B cell (primary cell): ENCODE data around the gene BEGAIN. TPM values are rescaled to one million over a fixed set of nuclear protein-coding genes. Genes with fewer than 3 reads are reported as not detected.

Experiments used
- ATAC-seq: fragments of 200-7000 bp; cut with Tn5 transposase; one replicate; pipeline ENCODE4 v1.10.0; 2021; ENCODE audit warnings: low read depth, mild to moderate bottlenecking, moderate number of reproducible peaks, moderate library complexity
- CTCF ChIA-PET: fragments of 350-600 bp; sonication (Branson Sonifier 250); formaldehyde crosslinking; loops from one replicate; lab custom pipeline; 2021; ENCODE audit warnings: antibody characterized with exemption, inconsistent platforms; lab: Charles Lee
- POLR2A ChIA-PET: fragments of 350-600 bp; sonication (Branson Sonifier 250); formaldehyde crosslinking; loops from one replicate; lab custom pipeline; 2021; ENCODE audit warnings: antibody characterized with exemption; lab: Charles Lee
- DNase-seq: peaks from one replicate; pipeline ENCODE4 v3.0.0; 2013
- H2AFZ ChIP-seq: 2 replicates; pipeline ENCODE4 v1.6.1; 2012; ENCODE audit warnings: mild to moderate bottlenecking, low read depth, low read length; ENCODE audit not compliant: insufficient read depth, poor library complexity, severe bottlenecking
- H3K27ac ChIP-seq, 2 donors: 1 replicate in 1 of 2; 2 replicates in 1 of 2; pipeline ENCODE4 v1.5.1; 2012 to 2013; ENCODE audit warnings: low read length in 2 of 2, mild to moderate bottlenecking in 2 of 2, moderate library complexity in 1 of 2
- H3K27me3 ChIP-seq, 4 experiments: fragments of 200-600 bp in 1 of 4; sonication (generic) in 1 of 4; replicated peaks in 1 of 4; 1 replicate in 2 of 4; 2 replicates in 2 of 4; pipeline versions ENCODE4 v1.6.1 to v1.7.0; 2013 to 2016; ENCODE audit warnings: low read length in 3 of 4, mild to moderate bottlenecking in 2 of 4, mixed read lengths in 1 of 4, moderate library complexity in 1 of 4; ENCODE audit not compliant: insufficient read depth in 4 of 4, control insufficient read depth in 3 of 4; ENCODE audit errors: control extremely low read depth in 1 of 4
- H3K36me3 ChIP-seq, 2 experiments: replicated peaks in 1 of 2; 1 replicate in 1 of 2; 2 replicates in 1 of 2; pipeline versions ENCODE4 v1.6.1 to v1.7.1; 2013; ENCODE audit warnings: low read length in 1 of 2; ENCODE audit not compliant: insufficient read depth in 2 of 2, control insufficient read depth in 1 of 2; ENCODE audit errors: control extremely low read depth in 1 of 2, extremely low read depth in 1 of 2
- H3K4me1 ChIP-seq, 2 donors: fragments of 200-600 bp in 1 of 2; sonication (generic) in 1 of 2; 1 replicate in 1 of 2; 2 replicates in 1 of 2; pipeline versions ENCODE4 v1.5.1 to v1.6.1; 2013 to 2017; ENCODE audit warnings: low read length in 2 of 2; ENCODE audit not compliant: control insufficient read depth in 2 of 2, insufficient read depth in 2 of 2
- H3K4me2 ChIP-seq: replicated peaks from 2 replicates; pipeline ENCODE3; 2012; ENCODE audit warnings: mild to moderate bottlenecking, low read depth, low read length; ENCODE audit not compliant: poor library complexity, severe bottlenecking
- H3K4me3 ChIP-seq, 5 experiments: fragments of 200-600 bp in 1 of 5; sonication (generic) in 1 of 5; 1 replicate in 3 of 5; 2 replicates in 2 of 5; pipeline versions ENCODE4 v1.5.1 to v1.7.0; 2011 to 2016; ENCODE audit warnings: low read length in 4 of 5, mild to moderate bottlenecking in 4 of 5, low read depth in 2 of 5, control low read depth in 1 of 5, moderate library complexity in 1 of 5; ENCODE audit not compliant: insufficient read depth in 1 of 5; ENCODE audit errors: control extremely low read depth in 1 of 5, extremely low read depth in 1 of 5
- H3K79me2 ChIP-seq: fragments of 200-600 bp; sonication (generic); one replicate; pipeline ENCODE4 v1.6.0; 2016; ENCODE audit warnings: low read length; ENCODE audit not compliant: control insufficient read depth, insufficient read depth
- H3K9ac ChIP-seq: fragments of 200-600 bp; sonication (generic); 2 replicates; pipeline ENCODE4 v1.6.1; 2017; ENCODE audit warnings: mild to moderate bottlenecking, low read length, moderate library complexity
- H3K9me3 ChIP-seq, 3 donors: one replicate each; pipeline versions ENCODE4 v1.6.1 to v1.7.1; 2013; ENCODE audit warnings: low read length in 2 of 3; ENCODE audit not compliant: control insufficient read depth in 2 of 3, insufficient read depth in 1 of 3; ENCODE audit errors: control extremely low read depth in 1 of 3
- H4K20me1 ChIP-seq: 2 replicates; pipeline ENCODE4 v1.6.0; 2012; ENCODE audit warnings: mild to moderate bottlenecking, low read length; ENCODE audit not compliant: insufficient read depth, control insufficient read depth, poor library complexity, severe bottlenecking
- H3K27ac Mint-ChIP-seq: one replicate; pipeline ENCODE4 v1.8.0; 2021; ENCODE audit warnings: mixed read lengths
- H3K27me3 Mint-ChIP-seq: one replicate; pipeline ENCODE4 v1.8.0; 2021; ENCODE audit warnings: mixed read lengths
- H3K4me1 Mint-ChIP-seq: one replicate; pipeline ENCODE4 v1.8.0; 2021; ENCODE audit warnings: mixed read lengths
- H3K4me3 Mint-ChIP-seq: one replicate; pipeline ENCODE4 v1.8.0; 2021; ENCODE audit warnings: mixed read lengths
- H3K9me3 Mint-ChIP-seq: one replicate; pipeline ENCODE4 v1.8.0; 2022; ENCODE audit warnings: mixed read lengths; ENCODE audit not compliant: insufficient read depth
- CTCF ChIP-seq: fragments of 200-600 bp; IDR thresholded peaks from one replicate; pipeline ENCODE4 v1.8.0; 2022; ENCODE audit warnings: antibody characterized with exemption, mild to moderate bottlenecking
- EZH2 ChIP-seq: IDR thresholded peaks from 2 replicates; pipeline ENCODE4 v1.6.1; 2012; ENCODE audit warnings: borderline replicate concordance, low read depth, mild to moderate bottlenecking, moderate library complexity, low read length; ENCODE audit not compliant: insufficient read depth, poor library complexity, severe bottlenecking
- WGBS: methylation state at CpG from one replicate; pipeline ENCODE4 v1.1.5; 2013; ENCODE audit warnings: missing lambda C conversion rate; ENCODE audit not compliant: insufficient coverage; 5-methylcytosine and 5-hydroxymethylcytosine counted together
- intact Hi-C: fragments of 100-400 bp; cut with micrococcal nuclease; formaldehyde crosslinking; loops from one replicate; pipeline ENCODE4 v1.10.0; 2022
- polyA plus RNA-seq: library from polyadenylated mRNA; depleted of rRNA; stranded (reverse); fragments of >200 nt; gene quantifications from 2 replicates; pipeline ENCODE4 v1.2.3, GENCODE V29; 2012
- total RNA-seq, 2 donors: library from RNA; stranded (reverse); fragments of 120-200 nt in 1 of 2; gene quantifications; 1 replicate in 1 of 2; 2 replicates in 1 of 2; pipeline versions ENCODE4 v1.2.3 to v1.2.4, GENCODE V29; 2013 to 2022

The BEGAIN gene
- total and polyA plus RNA-seq, 2 donors (not counting 1 experiment from before 2014, with no cell fraction given): 4.9 TPM; not detected in 1

- H3K4me3 Mint-ChIP-seq: no peak overlapping the region
- H3K9me3 ChIP-seq: peaks cover 0 to 4% (median 0%) of the 10 kb centered on the region in 3 donors
- no peak overlapping the region for H3K27ac ChIP-seq
- H3K36me3 ChIP-seq: no peaks in the 10 kb centered on the region
- H2AFZ ChIP-seq: no peak overlapping the region
- H3K4me3 ChIP-seq: no peak overlapping the region
- H3K9ac ChIP-seq: no peak overlapping the region
- intact Hi-C loops: no loop called here
- H3K27ac Mint-ChIP-seq: no peak overlapping the region
- no peaks in the 10 kb centered on the region for H3K27me3 ChIP-seq
- DNase-seq: no peak
- H3K4me1 ChIP-seq: peaks cover 3 to 6% of the 10 kb centered on the region in 2 donors
- no peaks in the 10 kb centered on the region for H3K79me2 ChIP-seq
- H4K20me1 ChIP-seq: no peaks in the 10 kb centered on the region
- WGBS: 92% methylated on average over 24 of the region's 24 CpGs
- H3K9me3 Mint-ChIP-seq: no peaks in the 10 kb centered on the region
- ChIA-PET POLR2A (no interaction called here), CTCF (no interaction called here)
- TF ChIP-seq EZH2 (no peak), CTCF (no peak)
- peaks cover 8% of the 10 kb centered on the region for H3K4me1 Mint-ChIP-seq
- no peak overlapping the region for H3K4me2 ChIP-seq
- no peak for ATAC-seq
- H3K27me3 Mint-ChIP-seq: no peaks in the 10 kb centered on the region
Measured at GRCh38 chr14:100541621-100542560, 45.3 kb downstream of the BEGAIN start.
